K562 (cell line): Measurements from ENCODE around the gene EIF2S3. TPM values are rescaled to one million over a fixed set of nuclear protein-coding genes. Genes with fewer than 3 reads are reported as not detected.

Experiments used
- GABPB1 ChIP-seq: sonication (generic); formaldehyde crosslinking; IDR thresholded peaks from 2 replicates; pipeline ENCODE4 v1.8.0; 2022; ENCODE audit warnings: mild to moderate bottlenecking, missing genetic modification reagents
- MXI1 ChIP-seq: IDR thresholded peaks from 2 replicates; pipeline ENCODE4 v1.6.1; 2011; ENCODE audit warnings: low read depth, mild to moderate bottlenecking, improper control_type of control experiment, low read length
- NFE2 ChIP-seq: IDR thresholded peaks from 2 replicates; pipeline ENCODE4 v1.6.1; 2014; ENCODE audit warnings: antibody characterized with exemption, low read depth
- POLR2G ChIP-seq: fragments of 200-400 bp; formaldehyde crosslinking; IDR thresholded peaks from 2 replicates; pipeline ENCODE4 v1.6.1; 2017; ENCODE audit warnings: low read depth, mild to moderate bottlenecking, antibody characterized with exemption, low read length, moderate library complexity
- SAFB2 ChIP-seq: fragments of 200-400 bp; formaldehyde crosslinking; IDR thresholded peaks from 2 replicates; pipeline ENCODE4 v1.6.1; 2018; ENCODE audit warnings: borderline replicate concordance, low read length, low read depth, moderate library complexity; ENCODE audit not compliant: severe bottlenecking
- SRSF3 ChIP-seq: fragments of 200-400 bp; formaldehyde crosslinking; IDR thresholded peaks from 2 replicates; pipeline ENCODE4 v1.6.1; 2016; ENCODE audit warnings: mild to moderate bottlenecking, low read length, moderate library complexity; ENCODE audit not compliant: insufficient read depth
- U2AF2 ChIP-seq: fragments of 200-400 bp; formaldehyde crosslinking; optimal IDR thresholded peaks from 2 replicates; pipeline ENCODE3; 2017; ENCODE audit warnings: low read depth, mild to moderate bottlenecking, low read length
- ZNF239 ChIP-seq: fragments of 250-450 bp; sonication (Bioruptor Pico); IDR thresholded peaks from 2 replicates; pipeline ENCODE4 v1.4.0; 2020; ENCODE audit warnings: mild to moderate bottlenecking
- ZNF589 ChIP-seq: fragments of 200-800 bp; sonication (Bioruptor generic); IDR thresholded peaks from 2 replicates; pipeline ENCODE4 v1.6.1; 2016; ENCODE audit warnings: low read depth, missing genetic modification characterization, missing compliant biosample characterization
- ZNF766 ChIP-seq: fragments of 200-800 bp; sonication (Bioruptor generic); conservative IDR thresholded peaks from 2 replicates; pipeline ENCODE4 v1.6.1; 2016; ENCODE audit warnings: missing genetic modification characterization, missing compliant biosample characterization
- polyA plus RNA-seq, 8 experiments: library from polyadenylated mRNA; depleted of rRNA in 4 of 8; stranded (reverse) in 5 of 8; unstranded in 3 of 8; fragments of >200 nt; fragmentation: Nextera tagmentation in 2 of 8; fragmentation: Illumina TruSeq in 1 of 8; extraction: Ambion mirVana in 2 of 8; extraction: Trizol in 1 of 8; gene quantifications; 2 replicates each; pipeline versions ENCODE4 v1.2.1 to v1.2.3, GENCODE V29; 2011 to 2014; ENCODE audit warnings: inconsistent platforms in 1 of 8, missing spikeins in 1 of 8
- total RNA-seq, 7 experiments: library from RNA; depleted of rRNA in 6 of 7; stranded (reverse); fragments of >200 nt in 6 of 7; fragmentation: Illumina TruSeq in 2 of 7; extraction: Trizol in 2 of 7; gene quantifications; 2 replicates each; pipeline versions ENCODE4 v1.2.1 to v1.2.3, GENCODE V29; 2011 to 2021; ENCODE audit warnings: low replicate concordance in 1 of 7
- TF ChIP-seq, protein P1 (sequence below): fragments of 450-650 bp; IDR thresholded peaks from 2 replicates; pipeline ENCODE4 v1.6.1; 2016; ENCODE audit warnings: mild to moderate bottlenecking, moderate library complexity
- TF ChIP-seq, protein P2 (sequence below): fragments of 450-650 bp; IDR thresholded peaks from 2 replicates; pipeline ENCODE4 v1.6.1; 2016; ENCODE audit warnings: borderline replicate concordance
- TF ChIP-seq, protein P3 (sequence below): sonication (generic); formaldehyde crosslinking; IDR thresholded peaks from 2 replicates; pipeline ENCODE4 v1.8.0; 2022; ENCODE audit warnings: missing genetic modification reagents, mild to moderate bottlenecking, moderate library complexity, borderline replicate concordance

EIF2S3 gene
- total and polyA plus RNA-seq, 9 of the 15 experiments (the other 6 are each of a cell fraction or from before 2014, with no cell fraction given) = 148 to 439 (median 275) TPM

DNA sequence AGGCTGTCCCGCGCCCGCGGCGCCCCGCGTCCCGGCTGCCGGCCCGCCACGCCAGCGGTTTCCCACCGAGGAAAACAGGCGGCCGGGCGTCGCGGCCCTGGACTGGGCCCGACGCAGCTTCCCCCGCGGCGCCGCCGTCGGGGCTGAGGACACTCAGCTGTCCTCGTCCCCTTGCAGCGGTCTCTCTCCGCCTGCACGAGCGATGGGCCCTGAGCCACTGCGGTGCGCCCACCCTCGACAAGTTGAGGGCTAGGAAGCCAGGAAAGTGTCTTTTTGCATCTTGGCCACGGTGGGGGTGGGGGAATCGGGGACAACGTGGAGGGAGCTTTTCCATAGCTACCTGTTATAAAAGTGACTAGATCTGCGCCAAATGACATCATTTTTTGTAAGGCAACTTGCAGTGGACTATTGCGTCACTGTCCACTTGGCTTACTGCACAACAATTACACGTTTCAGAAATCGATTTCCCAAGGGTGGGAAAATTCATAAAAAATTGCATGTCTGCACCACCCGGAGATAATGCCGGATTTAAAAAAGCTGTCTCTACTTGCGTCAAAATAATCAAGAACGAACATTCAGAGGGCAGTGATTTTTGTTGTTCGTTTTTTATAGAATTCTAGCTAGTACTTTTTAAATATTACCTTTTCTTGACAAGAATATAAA is 28.9 kb upstream of the EIF2S3 start (continued):
- TF ChIP-seq, protein P1, sequence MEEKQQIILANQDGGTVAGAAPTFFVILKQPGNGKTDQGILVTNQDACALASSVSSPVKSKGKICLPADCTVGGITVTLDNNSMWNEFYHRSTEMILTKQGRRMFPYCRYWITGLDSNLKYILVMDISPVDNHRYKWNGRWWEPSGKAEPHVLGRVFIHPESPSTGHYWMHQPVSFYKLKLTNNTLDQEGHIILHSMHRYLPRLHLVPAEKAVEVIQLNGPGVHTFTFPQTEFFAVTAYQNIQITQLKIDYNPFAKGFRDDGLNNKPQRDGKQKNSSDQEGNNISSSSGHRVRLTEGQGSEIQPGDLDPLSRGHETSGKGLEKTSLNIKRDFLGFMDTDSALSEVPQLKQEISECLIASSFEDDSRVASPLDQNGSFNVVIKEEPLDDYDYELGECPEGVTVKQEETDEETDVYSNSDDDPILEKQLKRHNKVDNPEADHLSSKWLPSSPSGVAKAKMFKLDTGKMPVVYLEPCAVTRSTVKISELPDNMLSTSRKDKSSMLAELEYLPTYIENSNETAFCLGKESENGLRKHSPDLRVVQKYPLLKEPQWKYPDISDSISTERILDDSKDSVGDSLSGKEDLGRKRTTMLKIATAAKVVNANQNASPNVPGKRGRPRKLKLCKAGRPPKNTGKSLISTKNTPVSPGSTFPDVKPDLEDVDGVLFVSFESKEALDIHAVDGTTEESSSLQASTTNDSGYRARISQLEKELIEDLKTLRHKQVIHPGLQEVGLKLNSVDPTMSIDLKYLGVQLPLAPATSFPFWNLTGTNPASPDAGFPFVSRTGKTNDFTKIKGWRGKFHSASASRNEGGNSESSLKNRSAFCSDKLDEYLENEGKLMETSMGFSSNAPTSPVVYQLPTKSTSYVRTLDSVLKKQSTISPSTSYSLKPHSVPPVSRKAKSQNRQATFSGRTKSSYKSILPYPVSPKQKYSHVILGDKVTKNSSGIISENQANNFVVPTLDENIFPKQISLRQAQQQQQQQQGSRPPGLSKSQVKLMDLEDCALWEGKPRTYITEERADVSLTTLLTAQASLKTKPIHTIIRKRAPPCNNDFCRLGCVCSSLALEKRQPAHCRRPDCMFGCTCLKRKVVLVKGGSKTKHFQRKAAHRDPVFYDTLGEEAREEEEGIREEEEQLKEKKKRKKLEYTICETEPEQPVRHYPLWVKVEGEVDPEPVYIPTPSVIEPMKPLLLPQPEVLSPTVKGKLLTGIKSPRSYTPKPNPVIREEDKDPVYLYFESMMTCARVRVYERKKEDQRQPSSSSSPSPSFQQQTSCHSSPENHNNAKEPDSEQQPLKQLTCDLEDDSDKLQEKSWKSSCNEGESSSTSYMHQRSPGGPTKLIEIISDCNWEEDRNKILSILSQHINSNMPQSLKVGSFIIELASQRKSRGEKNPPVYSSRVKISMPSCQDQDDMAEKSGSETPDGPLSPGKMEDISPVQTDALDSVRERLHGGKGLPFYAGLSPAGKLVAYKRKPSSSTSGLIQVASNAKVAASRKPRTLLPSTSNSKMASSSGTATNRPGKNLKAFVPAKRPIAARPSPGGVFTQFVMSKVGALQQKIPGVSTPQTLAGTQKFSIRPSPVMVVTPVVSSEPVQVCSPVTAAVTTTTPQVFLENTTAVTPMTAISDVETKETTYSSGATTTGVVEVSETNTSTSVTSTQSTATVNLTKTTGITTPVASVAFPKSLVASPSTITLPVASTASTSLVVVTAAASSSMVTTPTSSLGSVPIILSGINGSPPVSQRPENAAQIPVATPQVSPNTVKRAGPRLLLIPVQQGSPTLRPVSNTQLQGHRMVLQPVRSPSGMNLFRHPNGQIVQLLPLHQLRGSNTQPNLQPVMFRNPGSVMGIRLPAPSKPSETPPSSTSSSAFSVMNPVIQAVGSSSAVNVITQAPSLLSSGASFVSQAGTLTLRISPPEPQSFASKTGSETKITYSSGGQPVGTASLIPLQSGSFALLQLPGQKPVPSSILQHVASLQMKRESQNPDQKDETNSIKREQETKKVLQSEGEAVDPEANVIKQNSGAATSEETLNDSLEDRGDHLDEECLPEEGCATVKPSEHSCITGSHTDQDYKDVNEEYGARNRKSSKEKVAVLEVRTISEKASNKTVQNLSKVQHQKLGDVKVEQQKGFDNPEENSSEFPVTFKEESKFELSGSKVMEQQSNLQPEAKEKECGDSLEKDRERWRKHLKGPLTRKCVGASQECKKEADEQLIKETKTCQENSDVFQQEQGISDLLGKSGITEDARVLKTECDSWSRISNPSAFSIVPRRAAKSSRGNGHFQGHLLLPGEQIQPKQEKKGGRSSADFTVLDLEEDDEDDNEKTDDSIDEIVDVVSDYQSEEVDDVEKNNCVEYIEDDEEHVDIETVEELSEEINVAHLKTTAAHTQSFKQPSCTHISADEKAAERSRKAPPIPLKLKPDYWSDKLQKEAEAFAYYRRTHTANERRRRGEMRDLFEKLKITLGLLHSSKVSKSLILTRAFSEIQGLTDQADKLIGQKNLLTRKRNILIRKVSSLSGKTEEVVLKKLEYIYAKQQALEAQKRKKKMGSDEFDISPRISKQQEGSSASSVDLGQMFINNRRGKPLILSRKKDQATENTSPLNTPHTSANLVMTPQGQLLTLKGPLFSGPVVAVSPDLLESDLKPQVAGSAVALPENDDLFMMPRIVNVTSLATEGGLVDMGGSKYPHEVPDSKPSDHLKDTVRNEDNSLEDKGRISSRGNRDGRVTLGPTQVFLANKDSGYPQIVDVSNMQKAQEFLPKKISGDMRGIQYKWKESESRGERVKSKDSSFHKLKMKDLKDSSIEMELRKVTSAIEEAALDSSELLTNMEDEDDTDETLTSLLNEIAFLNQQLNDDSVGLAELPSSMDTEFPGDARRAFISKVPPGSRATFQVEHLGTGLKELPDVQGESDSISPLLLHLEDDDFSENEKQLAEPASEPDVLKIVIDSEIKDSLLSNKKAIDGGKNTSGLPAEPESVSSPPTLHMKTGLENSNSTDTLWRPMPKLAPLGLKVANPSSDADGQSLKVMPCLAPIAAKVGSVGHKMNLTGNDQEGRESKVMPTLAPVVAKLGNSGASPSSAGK = peak; percentile 79
- 0 out of 2 replicates have a peak, but pooled peaks have one; percentile 22 for TF ChIP-seq POLR2G
- TF ChIP-seq, protein P2, sequence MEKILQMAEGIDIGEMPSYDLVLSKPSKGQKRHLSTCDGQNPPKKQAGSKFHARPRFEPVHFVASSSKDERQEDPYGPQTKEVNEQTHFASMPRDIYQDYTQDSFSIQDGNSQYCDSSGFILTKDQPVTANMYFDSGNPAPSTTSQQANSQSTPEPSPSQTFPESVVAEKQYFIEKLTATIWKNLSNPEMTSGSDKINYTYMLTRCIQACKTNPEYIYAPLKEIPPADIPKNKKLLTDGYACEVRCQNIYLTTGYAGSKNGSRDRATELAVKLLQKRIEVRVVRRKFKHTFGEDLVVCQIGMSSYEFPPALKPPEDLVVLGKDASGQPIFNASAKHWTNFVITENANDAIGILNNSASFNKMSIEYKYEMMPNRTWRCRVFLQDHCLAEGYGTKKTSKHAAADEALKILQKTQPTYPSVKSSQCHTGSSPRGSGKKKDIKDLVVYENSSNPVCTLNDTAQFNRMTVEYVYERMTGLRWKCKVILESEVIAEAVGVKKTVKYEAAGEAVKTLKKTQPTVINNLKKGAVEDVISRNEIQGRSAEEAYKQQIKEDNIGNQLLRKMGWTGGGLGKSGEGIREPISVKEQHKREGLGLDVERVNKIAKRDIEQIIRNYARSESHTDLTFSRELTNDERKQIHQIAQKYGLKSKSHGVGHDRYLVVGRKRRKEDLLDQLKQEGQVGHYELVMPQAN = no peak
- peak; percentile 66; the same call in 1 of the 2 replicates for TF ChIP-seq ZNF589 (CRISPR knock-in tag)
- TF ChIP-seq ZNF766 = no peak
- TF ChIP-seq U2AF2 = no peak
- TF ChIP-seq GABPB1 (CRISPR knock-in tag) = peak; percentile 34
- TF ChIP-seq, protein P3, sequence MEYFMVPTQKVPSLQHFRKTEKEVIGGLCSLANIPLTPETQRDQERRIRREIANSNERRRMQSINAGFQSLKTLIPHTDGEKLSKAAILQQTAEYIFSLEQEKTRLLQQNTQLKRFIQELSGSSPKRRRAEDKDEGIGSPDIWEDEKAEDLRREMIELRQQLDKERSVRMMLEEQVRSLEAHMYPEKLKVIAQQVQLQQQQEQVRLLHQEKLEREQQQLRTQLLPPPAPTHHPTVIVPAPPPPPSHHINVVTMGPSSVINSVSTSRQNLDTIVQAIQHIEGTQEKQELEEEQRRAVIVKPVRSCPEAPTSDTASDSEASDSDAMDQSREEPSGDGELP (CRISPR knock-in tag) = peak; percentile 71; the same call in 1 of the 2 replicates
- TF ChIP-seq MXI1 = no peak
- TF ChIP-seq ZNF239 (CRISPR knock-in tag) = no peak
- TF ChIP-seq SRSF3 = 0 out of 2 replicates have a peak, but pooled peaks have one; percentile 35
- no peak for TF ChIP-seq SAFB2
- TF ChIP-seq NFE2 = no peak
